Small intestine (tissue), 7 donors: ENCODE measurements around the gene RNU1-1. TPM values are rescaled to one million over a fixed set of nuclear protein-coding genes. Genes with fewer than 3 reads are reported as not detected.

Source experiments
- DNase-seq, 2 donors: peaks; one replicate each; pipeline versions ENCODE4 v3.0.0 to v3.0.0-alpha.2; 2013
- FAIRE-seq: peaks from 2 replicates; lab custom pipeline; 2012; peaks lifted over from hg19 to GRCh38; lab: Jason Lieb, UNC
- H3K27ac ChIP-seq, 3 donors: one replicate each; pipeline ENCODE4 v1.5.1; 2013; ENCODE audit warnings: low read length in 2 of 3, mild to moderate bottlenecking in 2 of 3, control low read depth in 1 of 3, inconsistent platforms in 1 of 3, low read depth in 1 of 3, moderate library complexity in 1 of 3
- H3K27me3 ChIP-seq, 3 donors: one replicate each; pipeline ENCODE4 v1.6.1; 2013; ENCODE audit warnings: low read length in 3 of 3, inconsistent platforms in 1 of 3; ENCODE audit not compliant: control insufficient read depth in 3 of 3, insufficient read depth in 3 of 3
- H3K36me3 ChIP-seq, 3 donors: one replicate each; pipeline ENCODE4 v1.6.1; 2013; ENCODE audit warnings: low read length in 3 of 3, inconsistent platforms in 1 of 3, low read depth in 1 of 3, mild to moderate bottlenecking in 1 of 3, moderate library complexity in 1 of 3; ENCODE audit not compliant: control insufficient read depth in 3 of 3, insufficient read depth in 2 of 3
- H3K4me1 ChIP-seq, 3 donors: one replicate each; pipeline ENCODE4 v1.6.1; 2013; ENCODE audit warnings: low read length in 2 of 3, inconsistent platforms in 1 of 3, low read depth in 1 of 3, mild to moderate bottlenecking in 1 of 3, moderate library complexity in 1 of 3; ENCODE audit not compliant: control insufficient read depth in 3 of 3, insufficient read depth in 2 of 3
- H3K4me3 ChIP-seq, 3 donors: one replicate each; pipeline ENCODE4 v1.5.1; 2013; ENCODE audit warnings: low read length in 3 of 3, control low read depth in 1 of 3, inconsistent platforms in 1 of 3, low read depth in 1 of 3, mild to moderate bottlenecking in 1 of 3, moderate library complexity in 1 of 3
- H3K9me3 ChIP-seq, 2 donors: one replicate each; pipeline ENCODE4 v1.6.1; 2013; ENCODE audit warnings: low read depth in 1 of 2, low read length in 1 of 2; ENCODE audit not compliant: control insufficient read depth in 2 of 2, insufficient read depth in 1 of 2
- WGBS, 3 donors: extraction: QIAGEN DNeasy Blood & Tissue Kit; methylation state at CpG; one replicate each; pipeline ENCODE4 v1.1.7; 2013; 5-methylcytosine and 5-hydroxymethylcytosine counted together
- polyA plus RNA-seq, 4 donors: library from polyadenylated mRNA; stranded (reverse) in 3 of 4; unstranded in 1 of 4; fragments of 200-250 nt in 3 of 4; fragments of 120-200 nt in 1 of 4; gene quantifications; one replicate each; pipeline versions ENCODE4 v1.2.1 to v1.2.3, GENCODE V29; 2013
- donor health status: healthy with polysubstance abuse.
- donor health status: control.
- donor health status: control.
- donor health status: Bipolar disorder and iron deficiency.
- donor health status: healthy.

RNU1-1 gene
- polyA plus RNA-seq, 4 donors: not detected

DNA sequence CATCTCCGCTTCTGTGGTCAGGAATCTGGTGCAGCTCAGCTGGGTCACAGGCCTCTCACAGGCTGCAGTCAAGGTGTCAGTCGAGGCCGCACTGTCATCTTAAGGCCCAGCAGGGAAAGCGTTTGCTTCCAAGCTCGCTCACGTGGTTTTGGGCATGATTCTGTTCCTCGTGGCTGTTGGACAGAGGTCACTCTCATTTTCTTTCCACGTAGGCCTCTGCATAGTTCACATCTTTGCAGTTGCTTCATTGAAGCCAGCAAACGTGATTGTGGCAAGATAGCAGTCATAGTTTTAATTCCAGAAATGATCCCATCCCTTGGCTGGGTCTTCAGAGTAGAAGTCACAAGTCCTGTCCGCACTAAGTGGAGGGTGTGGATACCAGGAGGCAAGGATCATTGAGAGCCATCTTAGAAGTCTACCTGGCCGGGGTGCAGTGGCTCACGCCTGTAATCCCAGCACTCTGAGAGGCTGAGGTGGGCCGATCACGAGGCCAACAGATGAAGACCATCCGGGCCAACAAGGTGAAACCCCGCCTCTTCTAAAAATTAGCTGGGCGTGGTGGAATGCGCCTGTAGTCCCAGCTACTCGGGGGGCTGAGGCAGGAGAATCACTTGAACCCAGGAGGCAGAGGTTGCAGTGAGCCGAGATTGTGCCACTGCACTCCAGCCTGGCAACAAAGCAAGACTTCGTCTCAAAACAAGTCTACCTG is 49.0 kb downstream of the RNU1-1 start:
- no peak for FAIRE-seq
- H3K27ac ChIP-seq: no peak overlapping the region
- 92% methylated on average over 21 of the region's 21 CpGs for WGBS, 3 donors
- no peak for DNase-seq
- H3K9me3 ChIP-seq: no peaks in the 10 kb centered on the region
- H3K4me3 ChIP-seq: no peak overlapping the region
- peaks cover 2 to 37% (median 4%) of the 10 kb centered on the region in 3 donors for H3K36me3 ChIP-seq
- H3K4me1 ChIP-seq: no peaks in the 10 kb centered on the region
- no peaks in the 10 kb centered on the region for H3K27me3 ChIP-seq

Other genes with a start within 250 kb of the RNU1-1 start
- gene FBXO42, start 161.8 kb downstream of the RNU1-1 start, polyA plus RNA-seq: 10 to 100 TPM in 3 of 4 donors, 1 to 10 TPM in 1; 10.0 to 14.5 (median 12.2) TPM
- gene SZRD1, start 147.0 kb downstream of the RNU1-1 start, polyA plus RNA-seq: 10 to 100 TPM; 72.2 to 98.8 (median 79.7) TPM
- under 1 TPM in 3 of 4 donors, not detected in 1; 0.18 to 0.27 (median 0.22) TPM for gene SPATA21, start 76.9 kb downstream of the RNU1-1 start, polyA plus RNA-seq
- 10 to 100 TPM; 36.0 to 43.7 (median 41.4) TPM for gene NECAP2, start 73.6 kb downstream of the RNU1-1 start, polyA plus RNA-seq
- gene NBPF1, start 99.3 kb upstream of the RNU1-1 start, polyA plus RNA-seq: 10 to 100 TPM; 11.7 to 60.6 (median 19.6) TPM
- gene RNU1-3, start 152.7 kb upstream of the RNU1-1 start, polyA plus RNA-seq: not detected
- not detected for gene RNU1-4, start 226.2 kb upstream of the RNU1-1 start, polyA plus RNA-seq